SK-N-SH treated with all-trans-retinoic acid at 6 μM for 48 hours (cell line): ENCODE data around the gene TMOD4.
"Not testable (repeated sequence)": the region's sequence is repeated elsewhere in the genome, so short reads cannot be mapped to it uniquely, and the experiment has no call there.

Experiments used
- ATAC-seq: fragments of 200-7000 bp; cut with Tn5 transposase; 3 replicates; pipeline ENCODE4 v1.9.1; 2020; ENCODE audit warnings: mild to moderate bottlenecking, moderate library complexity
- ARNTL ChIP-seq: fragments of 450-650 bp; formaldehyde crosslinking; IDR thresholded peaks from 2 replicates; pipeline ENCODE4 v1.5.0; 2020; ENCODE audit warnings: low read depth, mild to moderate bottlenecking, moderate library complexity, borderline replicate concordance
- BACH2 ChIP-seq: fragments of 250-450 bp; sonication (Bioruptor Pico); IDR thresholded peaks from 2 replicates; pipeline ENCODE4 v1.9.0; 2021; ENCODE audit warnings: mild to moderate bottlenecking, borderline replicate concordance
- CREB5 ChIP-seq: fragments of 250-450 bp; sonication (Bioruptor Pico); IDR thresholded peaks from 2 replicates; pipeline ENCODE4 v1.5.1; 2020; ENCODE audit warnings: low read depth, mild to moderate bottlenecking, moderate library complexity
- CSDC2 ChIP-seq: fragments of 250-450 bp; sonication (Bioruptor Pico); IDR thresholded peaks from 2 replicates; pipeline ENCODE4 v1.5.0; 2020; ENCODE audit warnings: mild to moderate bottlenecking, moderate library complexity
- CSRNP3 ChIP-seq: fragments of 250-450 bp; sonication (Bioruptor Pico); IDR thresholded peaks from 2 replicates; pipeline ENCODE4 v1.5.1; 2021; ENCODE audit warnings: mild to moderate bottlenecking, moderate library complexity
- ESRRG ChIP-seq: fragments of 250-450 bp; sonication (Bioruptor Pico); IDR thresholded peaks from 2 replicates; pipeline ENCODE4 v1.6.1; 2021; ENCODE audit warnings: mild to moderate bottlenecking
- GLIS3 ChIP-seq: fragments of 250-450 bp; sonication (Bioruptor Pico); IDR thresholded peaks from 2 replicates; pipeline ENCODE4 v1.5.0; 2020; ENCODE audit warnings: mild to moderate bottlenecking, moderate library complexity
- ISL1 ChIP-seq: fragments of 250-450 bp; sonication (Bioruptor Pico); IDR thresholded peaks from 2 replicates; pipeline ENCODE4 v2.1.2; 2022; ENCODE audit warnings: mild to moderate bottlenecking, moderate library complexity
- OSR1 ChIP-seq: fragments of 250-450 bp; sonication (Bioruptor Pico); IDR thresholded peaks from 2 replicates; pipeline ENCODE4 v1.8.0; 2022; ENCODE audit warnings: moderate library complexity, mild to moderate bottlenecking, inconsistent platforms
- PATZ1 ChIP-seq: fragments of 250-450 bp; sonication (Bioruptor Pico); IDR thresholded peaks from 2 replicates; pipeline ENCODE4 v1.8.0; 2020; ENCODE audit warnings: mild to moderate bottlenecking, moderate library complexity, borderline replicate concordance
- POU6F1 ChIP-seq: fragments of 250-450 bp; sonication (Bioruptor Pico); IDR thresholded peaks from 2 replicates; pipeline ENCODE4 v1.8.0; 2021; ENCODE audit warnings: low read depth, mild to moderate bottlenecking, moderate library complexity, borderline replicate concordance
- PPARA ChIP-seq: fragments of 250-450 bp; sonication (Bioruptor Pico); IDR thresholded peaks from 2 replicates; pipeline ENCODE4 v1.5.0; 2020; ENCODE audit warnings: mild to moderate bottlenecking, borderline replicate concordance
- RARB ChIP-seq: fragments of 250-450 bp; sonication (Bioruptor Pico); IDR thresholded peaks from 2 replicates; pipeline ENCODE4 v1.8.0; 2021; ENCODE audit warnings: mild to moderate bottlenecking, moderate library complexity
- SNAI2 ChIP-seq: fragments of 250-450 bp; sonication (Bioruptor Pico); IDR thresholded peaks from 2 replicates; pipeline ENCODE4 v1.5.0; 2020; ENCODE audit warnings: mild to moderate bottlenecking, moderate library complexity
- TCF4 ChIP-seq: fragments of 250-450 bp; sonication (Bioruptor Pico); IDR thresholded peaks from 2 replicates; pipeline ENCODE4 v1.8.0; 2021; ENCODE audit warnings: mild to moderate bottlenecking, moderate library complexity, borderline replicate concordance
- TOX ChIP-seq: fragments of 250-450 bp; sonication (Bioruptor Pico); IDR thresholded peaks from 2 replicates; pipeline ENCODE4 v1.8.0; 2021; ENCODE audit warnings: mild to moderate bottlenecking, moderate library complexity, borderline replicate concordance
- TSHZ2 ChIP-seq: fragments of 250-450 bp; sonication (Bioruptor Pico); IDR thresholded peaks from 2 replicates; pipeline ENCODE4 v1.5.0; 2020; ENCODE audit warnings: mild to moderate bottlenecking, moderate library complexity
- ZC3H10 ChIP-seq: fragments of 250-450 bp; sonication (Bioruptor Pico); IDR thresholded peaks from 2 replicates; pipeline ENCODE4 v1.5.1; 2021; ENCODE audit warnings: mild to moderate bottlenecking, moderate library complexity
- ZFP3 ChIP-seq: fragments of 250-450 bp; sonication (Bioruptor Pico); IDR thresholded peaks from 2 replicates; pipeline ENCODE4 v1.5.0; 2020; ENCODE audit warnings: mild to moderate bottlenecking, moderate library complexity
- ZFP30 ChIP-seq: fragments of 450-650 bp; formaldehyde crosslinking; IDR thresholded peaks from 2 replicates; pipeline ENCODE4 v1.5.0; 2022; ENCODE audit warnings: mild to moderate bottlenecking, moderate library complexity
- ZNF565 ChIP-seq: fragments of 450-650 bp; formaldehyde crosslinking; conservative IDR thresholded peaks from 2 replicates; pipeline ENCODE4 v1.5.0; 2020; ENCODE audit warnings: low read depth, mild to moderate bottlenecking, moderate library complexity
- ZNF70 ChIP-seq: fragments of 450-650 bp; formaldehyde crosslinking; IDR thresholded peaks from 2 replicates; pipeline ENCODE4 v1.5.0; 2020; ENCODE audit warnings: mild to moderate bottlenecking, moderate library complexity

The TMOD4 gene

GRCh38 chr1:151213560-151213959, 37.8 kb upstream of the TMOD4 start:
- TF ChIP-seq ZFP30 (CRISPR knock-in tag) (no peak), ZNF70 (CRISPR knock-in tag) (no peak), ISL1 (CRISPR knock-in tag) (no peak), SNAI2 (CRISPR knock-in tag) (no peak)
- TF ChIP-seq, all 23 proteins: peak for 0
- ATAC-seq = no peak

GRCh38 chr1:151211972-151212705, 36.4 kb upstream of the TMOD4 start:
- no peak for ATAC-seq
- no peak for TF ChIP-seq ISL1 (CRISPR knock-in tag)
- no peak for TF ChIP-seq OSR1
- no peak for TF ChIP-seq TOX (CRISPR knock-in tag)
- TF ChIP-seq ZFP3 (CRISPR knock-in tag) = no peak
- no peak for TF ChIP-seq ZNF565 (CRISPR knock-in tag)
- no peak for TF ChIP-seq BACH2
- no peak for TF ChIP-seq ZNF70 (CRISPR knock-in tag)
- no peak for TF ChIP-seq ZFP30 (CRISPR knock-in tag)
- TF ChIP-seq PATZ1 (CRISPR knock-in tag) = no peak
- TF ChIP-seq ARNTL (CRISPR knock-in tag) = no peak
- no peak for TF ChIP-seq CREB5 (CRISPR knock-in tag)

DNA sequence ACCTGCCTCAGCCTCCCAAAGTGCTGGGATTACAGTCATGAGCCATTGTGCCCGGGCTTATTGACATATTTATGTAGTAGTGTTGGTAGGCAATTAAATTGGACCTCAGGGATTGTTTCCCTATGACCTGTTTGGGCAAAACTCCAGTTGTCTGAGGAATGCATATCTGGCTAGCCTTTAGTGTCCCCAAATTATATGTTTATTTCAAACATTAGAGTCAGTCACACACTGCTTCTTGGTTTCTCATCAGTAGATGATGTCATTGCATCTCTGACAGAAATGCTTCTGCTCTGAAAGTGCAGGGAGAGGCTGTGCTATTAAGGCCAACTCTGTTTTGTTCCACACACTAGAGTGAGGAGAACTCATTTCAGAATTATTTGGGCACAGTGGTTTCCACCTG, 35.0 kb upstream of the TMOD4 start:
- no peak for TF ChIP-seq PPARA (CRISPR knock-in tag)
- no peak for TF ChIP-seq ARNTL (CRISPR knock-in tag)
- no peak for TF ChIP-seq TCF4 (CRISPR knock-in tag)
- TF ChIP-seq ZFP30 (CRISPR knock-in tag) = no peak
- TF ChIP-seq GLIS3 (CRISPR knock-in tag) = no peak
- TF ChIP-seq ESRRG = no peak
- no peak for TF ChIP-seq CSDC2 (CRISPR knock-in tag)
- no peak for TF ChIP-seq ZFP3 (CRISPR knock-in tag)
- TF ChIP-seq ZNF70 (CRISPR knock-in tag) = no peak
- TF ChIP-seq SNAI2 (CRISPR knock-in tag) = no peak
- no peak for TF ChIP-seq ZC3H10
- TF ChIP-seq ZNF565 (CRISPR knock-in tag) = no peak
- no peak for TF ChIP-seq POU6F1 (CRISPR knock-in tag)
- TF ChIP-seq RARB (CRISPR knock-in tag) = no peak
- no peak for TF ChIP-seq CSRNP3 (CRISPR knock-in tag)
- no peak for TF ChIP-seq TSHZ2 (CRISPR knock-in tag)
- no peak for TF ChIP-seq PATZ1 (CRISPR knock-in tag)
- no peak for TF ChIP-seq TOX (CRISPR knock-in tag)
- peak; percentile 67 for ATAC-seq

DNA sequence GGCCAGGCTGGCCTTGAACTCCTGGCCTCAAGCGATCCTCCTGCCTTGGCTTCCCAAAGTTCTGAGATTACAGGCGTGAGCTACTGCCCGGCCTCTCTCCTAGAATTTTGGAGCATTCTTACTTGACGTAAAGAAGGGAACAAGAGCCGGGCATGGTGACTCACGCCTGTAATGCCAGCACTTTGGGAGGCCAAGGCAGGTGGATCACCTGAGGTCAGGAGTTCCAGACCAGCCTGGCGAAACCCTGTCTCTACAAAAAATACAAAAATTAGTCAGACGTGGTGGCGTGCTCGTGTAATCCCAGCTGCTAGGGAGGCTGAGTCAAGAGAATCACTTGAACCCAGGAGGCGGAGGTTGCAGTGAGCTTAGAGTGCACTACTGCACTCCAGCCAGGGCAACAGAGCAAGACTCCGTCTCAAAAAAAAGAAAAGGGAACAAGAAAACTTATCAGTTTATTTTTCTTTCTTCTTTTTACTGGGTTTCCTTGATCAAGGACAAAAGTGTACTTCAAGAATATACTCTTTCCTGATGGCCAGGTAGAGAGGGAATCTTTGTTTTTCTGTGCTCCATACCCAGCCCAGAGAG, 29.7 kb upstream of the TMOD4 start:
- ATAC-seq = not testable (repeated sequence)
